ENCODE results near the gene CCDC50. TPM values are rescaled to one million over a fixed set of nuclear protein-coding genes. Genes with fewer than 3 reads are reported as not detected.

CCDC50 gene
- total RNA-seq, 1 experiment from 2014 or later: 21.0 TPM

- Mint-ChIP-seq H3K27ac (peak overlapping the region in 1 of 3 experiments; percentile 1; a peak in 1 of 7 replicates), H3K27me3 (ENCODE audit: low read depth) (no peaks in the 10 kb centered on the region; the same call in 1 of the 2 replicates), H3K4me1 (peaks cover 15 to 25% of the 10 kb centered on the region in 2 experiments), H3K36me3 (ENCODE audit: insufficient read depth in 1 of 3, low read depth in 3 of 3) (no peaks in the 10 kb centered on the region), H3K4me3 (no peak overlapping the region), H3K9me3 (no peaks in the 10 kb centered on the region)
- Histone ChIP-seq H2AK5ac (ENCODE audit: insufficient read length, low read length) (no peak overlapping the region), H3K56ac (ENCODE audit: insufficient read length, low read depth, low read length) (no peak overlapping the region), H3K4me1 (ENCODE audit: insufficient read depth, low read length) (no peaks in the 10 kb centered on the region; the same call in 1 of the 2 replicates), H4K8ac (replicated peaks; ENCODE audit: insufficient read length, low read depth, low read length) (no peak overlapping the region), H3K9me3 (ENCODE audit: control insufficient read depth, low read depth, low read length) (no peaks in the 10 kb centered on the region), H2BK15ac (ENCODE audit: low read depth, low read length) (no peak overlapping the region), H3K4ac (ENCODE audit: low read depth, low read length) (no peak overlapping the region), H3K23ac (ENCODE audit: insufficient read length, low read depth, low read length) (no peak overlapping the region), H3T11ph (ENCODE audit: low read length) (no peak overlapping the region), H4K20me1 (ENCODE audit: control insufficient read depth, insufficient read depth, insufficient read length) (no peaks in the 10 kb centered on the region), H2AFZ (ENCODE audit: low read length) (no peak overlapping the region), H3K23me2 (ENCODE audit: insufficient read length, low read depth, low read length, poor library complexity, severe bottlenecking) (no peaks in the 10 kb centered on the region), H2BK5ac (ENCODE audit: insufficient read length, low read length) (no peak overlapping the region), H2BK12ac (ENCODE audit: insufficient read length, low read depth, low read length) (no peak overlapping the region), H3K79me2 (ENCODE audit: insufficient read depth, low read length) (no peaks in the 10 kb centered on the region), H4K5ac (ENCODE audit: insufficient read length, low read depth, low read length) (no peak overlapping the region), H2BK20ac (ENCODE audit: low read depth, low read length, poor library complexity, severe bottlenecking) (no peak overlapping the region), H3K14ac (ENCODE audit: insufficient read depth, low read length) (no peak overlapping the region), H3K27ac (ENCODE audit: insufficient read length, low read depth, low read length) (no peak overlapping the region), H3K79me1 (ENCODE audit: insufficient read depth, low read depth, low read length, poor library complexity, severe bottlenecking) (no peaks in the 10 kb centered on the region), H2BK120ac (ENCODE audit: low read depth, low read length, poor library complexity, severe bottlenecking) (no peak overlapping the region), H3K4me2 (ENCODE audit: insufficient read depth, insufficient read length, low read length) (no peak overlapping the region), H3K18ac (ENCODE audit: insufficient read length, low read depth, low read length) (no peak overlapping the region), H3K27me3 (ENCODE audit: insufficient read depth, low read length) (no peaks in the 10 kb centered on the region), H3K9ac (ENCODE audit: extremely low read depth, insufficient read length, low read length) (no peak overlapping the region), H4K91ac (ENCODE audit: insufficient read length, low read depth, low read length) (no peak overlapping the region)
- no peak for DNase-seq
- TF ChIP-seq, protein P1, sequence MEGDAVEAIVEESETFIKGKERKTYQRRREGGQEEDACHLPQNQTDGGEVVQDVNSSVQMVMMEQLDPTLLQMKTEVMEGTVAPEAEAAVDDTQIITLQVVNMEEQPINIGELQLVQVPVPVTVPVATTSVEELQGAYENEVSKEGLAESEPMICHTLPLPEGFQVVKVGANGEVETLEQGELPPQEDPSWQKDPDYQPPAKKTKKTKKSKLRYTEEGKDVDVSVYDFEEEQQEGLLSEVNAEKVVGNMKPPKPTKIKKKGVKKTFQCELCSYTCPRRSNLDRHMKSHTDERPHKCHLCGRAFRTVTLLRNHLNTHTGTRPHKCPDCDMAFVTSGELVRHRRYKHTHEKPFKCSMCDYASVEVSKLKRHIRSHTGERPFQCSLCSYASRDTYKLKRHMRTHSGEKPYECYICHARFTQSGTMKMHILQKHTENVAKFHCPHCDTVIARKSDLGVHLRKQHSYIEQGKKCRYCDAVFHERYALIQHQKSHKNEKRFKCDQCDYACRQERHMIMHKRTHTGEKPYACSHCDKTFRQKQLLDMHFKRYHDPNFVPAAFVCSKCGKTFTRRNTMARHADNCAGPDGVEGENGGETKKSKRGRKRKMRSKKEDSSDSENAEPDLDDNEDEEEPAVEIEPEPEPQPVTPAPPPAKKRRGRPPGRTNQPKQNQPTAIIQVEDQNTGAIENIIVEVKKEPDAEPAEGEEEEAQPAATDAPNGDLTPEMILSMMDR (conservative IDR thresholded peaks at IDR 0.05): no peak
Measured at GRCh38 chr3:191298846-191299245, 30.3 kb upstream of the CCDC50 start.

All from H9 (cell line).